B cell (primary cell): Measurements from ENCODE around the gene AICDA. TPM values are rescaled to one million over a fixed set of nuclear protein-coding genes. Genes with fewer than 3 reads are reported as not detected.

Experiments
- ATAC-seq: fragments of 200-7000 bp; cut with Tn5 transposase; one replicate; pipeline ENCODE4 v1.10.0; 2021; ENCODE audit warnings: low read depth, mild to moderate bottlenecking, moderate number of reproducible peaks, moderate library complexity
- CTCF ChIA-PET: fragments of 350-600 bp; sonication (Branson Sonifier 250); formaldehyde crosslinking; loops from one replicate; lab custom pipeline; 2021; ENCODE audit warnings: antibody characterized with exemption, inconsistent platforms; lab: Charles Lee
- POLR2A ChIA-PET: fragments of 350-600 bp; sonication (Branson Sonifier 250); formaldehyde crosslinking; loops from one replicate; lab custom pipeline; 2021; ENCODE audit warnings: antibody characterized with exemption; lab: Charles Lee
- DNase-seq: peaks from one replicate; pipeline ENCODE4 v3.0.0; 2013
- H2AFZ ChIP-seq: 2 replicates; pipeline ENCODE4 v1.6.1; 2012; ENCODE audit warnings: mild to moderate bottlenecking, low read depth, low read length; ENCODE audit not compliant: insufficient read depth, poor library complexity, severe bottlenecking
- H3K27ac ChIP-seq, 2 donors: 1 replicate in 1 of 2; 2 replicates in 1 of 2; pipeline ENCODE4 v1.5.1; 2012 to 2013; ENCODE audit warnings: low read length in 2 of 2, mild to moderate bottlenecking in 2 of 2, moderate library complexity in 1 of 2
- H3K27me3 ChIP-seq, 4 experiments: fragments of 200-600 bp in 1 of 4; sonication (generic) in 1 of 4; replicated peaks in 1 of 4; 1 replicate in 2 of 4; 2 replicates in 2 of 4; pipeline versions ENCODE4 v1.6.1 to v1.7.0; 2013 to 2016; ENCODE audit warnings: low read length in 3 of 4, mild to moderate bottlenecking in 2 of 4, mixed read lengths in 1 of 4, moderate library complexity in 1 of 4; ENCODE audit not compliant: insufficient read depth in 4 of 4, control insufficient read depth in 3 of 4; ENCODE audit errors: control extremely low read depth in 1 of 4
- H3K36me3 ChIP-seq, 2 experiments: replicated peaks in 1 of 2; 1 replicate in 1 of 2; 2 replicates in 1 of 2; pipeline versions ENCODE4 v1.6.1 to v1.7.1; 2013; ENCODE audit warnings: low read length in 1 of 2; ENCODE audit not compliant: insufficient read depth in 2 of 2, control insufficient read depth in 1 of 2; ENCODE audit errors: control extremely low read depth in 1 of 2, extremely low read depth in 1 of 2
- H3K4me1 ChIP-seq, 2 donors: fragments of 200-600 bp in 1 of 2; sonication (generic) in 1 of 2; 1 replicate in 1 of 2; 2 replicates in 1 of 2; pipeline versions ENCODE4 v1.5.1 to v1.6.1; 2013 to 2017; ENCODE audit warnings: low read length in 2 of 2; ENCODE audit not compliant: control insufficient read depth in 2 of 2, insufficient read depth in 2 of 2
- H3K4me2 ChIP-seq: replicated peaks from 2 replicates; pipeline ENCODE3; 2012; ENCODE audit warnings: mild to moderate bottlenecking, low read depth, low read length; ENCODE audit not compliant: poor library complexity, severe bottlenecking
- H3K4me3 ChIP-seq, 5 experiments: fragments of 200-600 bp in 1 of 5; sonication (generic) in 1 of 5; 1 replicate in 3 of 5; 2 replicates in 2 of 5; pipeline versions ENCODE4 v1.5.1 to v1.7.0; 2011 to 2016; ENCODE audit warnings: low read length in 4 of 5, mild to moderate bottlenecking in 4 of 5, low read depth in 2 of 5, control low read depth in 1 of 5, moderate library complexity in 1 of 5; ENCODE audit not compliant: insufficient read depth in 1 of 5; ENCODE audit errors: control extremely low read depth in 1 of 5, extremely low read depth in 1 of 5
- H3K79me2 ChIP-seq: fragments of 200-600 bp; sonication (generic); one replicate; pipeline ENCODE4 v1.6.0; 2016; ENCODE audit warnings: low read length; ENCODE audit not compliant: control insufficient read depth, insufficient read depth
- H3K9ac ChIP-seq: fragments of 200-600 bp; sonication (generic); 2 replicates; pipeline ENCODE4 v1.6.1; 2017; ENCODE audit warnings: mild to moderate bottlenecking, low read length, moderate library complexity
- H3K9me3 ChIP-seq, 3 donors: one replicate each; pipeline versions ENCODE4 v1.6.1 to v1.7.1; 2013; ENCODE audit warnings: low read length in 2 of 3; ENCODE audit not compliant: control insufficient read depth in 2 of 3, insufficient read depth in 1 of 3; ENCODE audit errors: control extremely low read depth in 1 of 3
- H4K20me1 ChIP-seq: 2 replicates; pipeline ENCODE4 v1.6.0; 2012; ENCODE audit warnings: mild to moderate bottlenecking, low read length; ENCODE audit not compliant: insufficient read depth, control insufficient read depth, poor library complexity, severe bottlenecking
- H3K27ac Mint-ChIP-seq: one replicate; pipeline ENCODE4 v1.8.0; 2021; ENCODE audit warnings: mixed read lengths
- H3K27me3 Mint-ChIP-seq: one replicate; pipeline ENCODE4 v1.8.0; 2021; ENCODE audit warnings: mixed read lengths
- H3K4me1 Mint-ChIP-seq: one replicate; pipeline ENCODE4 v1.8.0; 2021; ENCODE audit warnings: mixed read lengths
- H3K4me3 Mint-ChIP-seq: one replicate; pipeline ENCODE4 v1.8.0; 2021; ENCODE audit warnings: mixed read lengths
- H3K9me3 Mint-ChIP-seq: one replicate; pipeline ENCODE4 v1.8.0; 2022; ENCODE audit warnings: mixed read lengths; ENCODE audit not compliant: insufficient read depth
- EZH2 ChIP-seq: IDR thresholded peaks from 2 replicates; pipeline ENCODE4 v1.6.1; 2012; ENCODE audit warnings: borderline replicate concordance, low read depth, mild to moderate bottlenecking, moderate library complexity, low read length; ENCODE audit not compliant: insufficient read depth, poor library complexity, severe bottlenecking
- WGBS: methylation state at CpG from one replicate; pipeline ENCODE4 v1.1.5; 2013; ENCODE audit warnings: missing lambda C conversion rate; ENCODE audit not compliant: insufficient coverage; 5-methylcytosine and 5-hydroxymethylcytosine counted together
- intact Hi-C: fragments of 100-400 bp; cut with micrococcal nuclease; formaldehyde crosslinking; loops from one replicate; pipeline ENCODE4 v1.10.0; 2022
- polyA plus RNA-seq: library from polyadenylated mRNA; depleted of rRNA; stranded (reverse); fragments of >200 nt; gene quantifications from 2 replicates; pipeline ENCODE4 v1.2.3, GENCODE V29; 2012
- total RNA-seq, 2 donors: library from RNA; stranded (reverse); fragments of 120-200 nt in 1 of 2; gene quantifications; 1 replicate in 1 of 2; 2 replicates in 1 of 2; pipeline versions ENCODE4 v1.2.3 to v1.2.4, GENCODE V29; 2013 to 2022
- TF ChIP-seq, protein P1 (sequence below): fragments of 200-600 bp; IDR thresholded peaks from one replicate; pipeline ENCODE4 v1.8.0; 2022; ENCODE audit warnings: antibody characterized with exemption, mild to moderate bottlenecking

Gene AICDA
- total and polyA plus RNA-seq, 2 donors (not counting 1 experiment from before 2014, with no cell fraction given), result 0.94 to 1.0 TPM

DNA sequence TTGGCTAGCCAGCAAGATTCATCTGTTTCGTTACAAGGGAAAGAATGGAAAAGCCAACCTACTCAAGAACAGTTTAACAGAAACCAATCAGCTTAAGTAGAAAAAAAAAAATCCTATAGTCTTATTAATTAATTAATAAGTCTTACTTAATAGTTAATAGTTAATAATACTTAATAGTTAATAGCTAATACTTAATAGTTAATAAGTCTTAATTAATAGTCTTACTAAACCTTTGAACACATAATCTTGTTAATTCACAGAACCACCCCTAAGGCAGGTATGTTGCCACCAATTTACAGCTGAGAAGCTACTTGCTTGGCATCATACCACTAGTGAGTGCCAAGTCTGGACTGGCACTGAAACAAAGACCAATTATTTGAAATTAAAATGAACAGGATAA lies 30.1 kb upstream of the AICDA start:
- Histone ChIP-seq H3K27me3 (no peaks in the 10 kb centered on the region), H2AFZ (no peak overlapping the region), H3K27ac (no peak overlapping the region), H4K20me1 (no peaks in the 10 kb centered on the region), H3K4me3 (no peak overlapping the region), H3K4me1 (peaks cover 20 to 22% of the 10 kb centered on the region in 2 donors), H3K9me3 (no peaks in the 10 kb centered on the region), H3K36me3 (no peaks in the 10 kb centered on the region), H3K9ac (no peak overlapping the region), H3K4me2 (no peak overlapping the region), H3K79me2 (no peaks in the 10 kb centered on the region)
- ChIA-PET CTCF (interaction anchor here (0.7 to 1.1 kb wide), 2 partner anchors 98 to 153 kb away, joined by 3 to 4 read pairs; no protein-coding TSS in a partner anchor), POLR2A (interaction anchor here (1.1 kb wide), 1 partner anchor 307 kb away, joined by 3 read pairs; the partner anchor contains the start of gene M6PR)
- DNase-seq, result no peak
- H3K9me3 Mint-ChIP-seq, result no peaks in the 10 kb centered on the region
- H3K27ac Mint-ChIP-seq, result peak overlapping the region; percentile 3
- WGBS, result no CpG with 5 or more reads among the region's 1 CpG
- no peaks in the 10 kb centered on the region for H3K27me3 Mint-ChIP-seq
- H3K4me1 Mint-ChIP-seq, result peaks cover 24% of the 10 kb centered on the region
- H3K4me3 Mint-ChIP-seq, result no peak overlapping the region
- TF ChIP-seq, protein P1, sequence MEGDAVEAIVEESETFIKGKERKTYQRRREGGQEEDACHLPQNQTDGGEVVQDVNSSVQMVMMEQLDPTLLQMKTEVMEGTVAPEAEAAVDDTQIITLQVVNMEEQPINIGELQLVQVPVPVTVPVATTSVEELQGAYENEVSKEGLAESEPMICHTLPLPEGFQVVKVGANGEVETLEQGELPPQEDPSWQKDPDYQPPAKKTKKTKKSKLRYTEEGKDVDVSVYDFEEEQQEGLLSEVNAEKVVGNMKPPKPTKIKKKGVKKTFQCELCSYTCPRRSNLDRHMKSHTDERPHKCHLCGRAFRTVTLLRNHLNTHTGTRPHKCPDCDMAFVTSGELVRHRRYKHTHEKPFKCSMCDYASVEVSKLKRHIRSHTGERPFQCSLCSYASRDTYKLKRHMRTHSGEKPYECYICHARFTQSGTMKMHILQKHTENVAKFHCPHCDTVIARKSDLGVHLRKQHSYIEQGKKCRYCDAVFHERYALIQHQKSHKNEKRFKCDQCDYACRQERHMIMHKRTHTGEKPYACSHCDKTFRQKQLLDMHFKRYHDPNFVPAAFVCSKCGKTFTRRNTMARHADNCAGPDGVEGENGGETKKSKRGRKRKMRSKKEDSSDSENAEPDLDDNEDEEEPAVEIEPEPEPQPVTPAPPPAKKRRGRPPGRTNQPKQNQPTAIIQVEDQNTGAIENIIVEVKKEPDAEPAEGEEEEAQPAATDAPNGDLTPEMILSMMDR, result no peak
- TF ChIP-seq EZH2, result no peak
- no peak for ATAC-seq
- intact Hi-C loops, result no loop called here

DNA sequence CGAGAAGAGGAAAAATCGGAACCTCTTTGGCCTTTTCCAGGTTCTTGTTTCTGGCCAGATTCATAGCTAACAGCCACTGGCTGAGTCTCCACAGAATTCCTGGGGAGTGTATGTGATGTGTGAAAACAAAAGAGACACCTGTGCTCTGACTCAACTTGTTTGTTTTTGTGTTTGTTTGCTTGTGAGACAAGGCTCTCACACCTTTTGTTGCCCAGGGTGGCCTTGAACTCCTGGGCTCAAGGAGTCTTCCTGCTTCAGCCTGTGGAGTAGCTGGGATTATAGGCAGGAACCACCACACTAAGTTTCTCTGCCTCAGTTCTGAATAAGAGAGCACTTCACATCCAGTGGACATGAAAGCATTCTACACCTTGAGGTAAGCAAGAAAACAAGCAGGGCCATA lies 27.3 kb upstream of the AICDA start:
- Histone ChIP-seq H4K20me1 (no peaks in the 10 kb centered on the region), H3K4me3 (no peak overlapping the region), H3K36me3 (no peaks in the 10 kb centered on the region), H3K9me3 (no peaks in the 10 kb centered on the region), H3K27me3 (no peaks in the 10 kb centered on the region), H3K9ac (no peak overlapping the region), H2AFZ (no peak overlapping the region), H3K4me1 (peaks cover 11% of the 10 kb centered on the region in 2 donors), H3K79me2 (no peaks in the 10 kb centered on the region), H3K4me2 (no peak overlapping the region), H3K27ac (no peak overlapping the region)
- ATAC-seq (no peak), DNase-seq (no peak)
- Mint-ChIP-seq H3K4me1 (peaks cover 14% of the 10 kb centered on the region), H3K27ac (peak overlapping the region; percentile 15), H3K9me3 (no peaks in the 10 kb centered on the region), H3K27me3 (no peaks in the 10 kb centered on the region), H3K4me3 (no peak overlapping the region)
- ChIA-PET CTCF (no interaction called here), POLR2A (no interaction called here)
- no peak for TF ChIP-seq EZH2
- TF ChIP-seq, protein P1, result no peak
- intact Hi-C loops, result no loop called here
- WGBS, result no CpG with 5 or more reads among the region's 2 CpGs
